Measurements from ENCODE around the gene PLCG1.
"Not testable (repeated sequence)": the region's sequence is repeated elsewhere in the genome, so short reads cannot be mapped to it uniquely, and the experiment has no call there.

The PLCG1 gene

DNA sequence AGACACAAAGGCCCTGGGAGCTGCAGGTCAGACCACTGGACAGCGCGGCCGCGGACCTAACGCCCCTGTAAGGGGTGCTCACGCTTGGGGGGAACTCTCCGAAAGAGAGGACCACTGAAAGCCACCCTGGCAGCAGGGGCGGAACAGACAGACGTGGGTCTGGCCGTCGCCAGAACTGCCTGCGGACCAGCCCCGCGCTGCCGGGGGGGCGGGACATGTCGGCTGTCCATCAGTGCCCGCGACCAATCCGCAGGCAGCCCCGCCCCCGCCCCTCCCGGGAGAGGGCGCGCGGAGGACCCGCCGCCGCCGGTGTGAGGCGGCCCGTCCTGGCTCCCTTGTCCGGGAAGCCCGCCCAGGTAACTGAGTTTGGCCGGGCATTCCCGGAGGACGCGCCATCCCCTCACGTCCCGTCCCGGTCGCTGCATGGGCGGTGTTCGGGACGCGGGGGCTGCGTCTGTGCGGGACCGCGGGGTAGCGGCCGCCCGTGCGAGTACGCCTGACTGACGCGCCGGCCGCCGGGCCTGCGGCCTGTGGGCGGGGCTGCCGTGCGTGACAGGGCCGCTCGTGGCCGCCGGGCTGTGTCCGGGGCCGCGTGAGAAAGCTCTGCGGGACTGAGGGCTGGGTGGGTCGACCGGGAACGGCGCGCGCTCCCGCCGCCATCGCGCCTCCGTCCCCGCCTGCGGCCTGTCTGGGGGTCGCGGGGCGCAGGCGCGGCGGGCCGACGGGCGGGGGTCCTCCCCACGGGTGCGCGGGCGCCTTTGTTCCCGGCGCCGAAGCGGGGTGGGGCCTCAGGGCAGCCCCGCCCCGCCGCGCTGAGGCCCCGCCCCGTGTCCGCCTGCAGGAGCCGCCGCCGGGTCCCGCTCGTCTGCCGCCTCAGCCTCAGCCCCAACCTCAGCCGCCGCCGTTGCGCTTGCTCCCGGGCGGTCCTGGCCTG is at the start of gene PLCG1:
Gene PLCG1, plus strand, starts transcription at position 864 of the 934 bp plus-strand sequence. CDS start 99 bp downstream, outside the sequence.
- peak; percentile 50 for DNase-seq

DNA sequence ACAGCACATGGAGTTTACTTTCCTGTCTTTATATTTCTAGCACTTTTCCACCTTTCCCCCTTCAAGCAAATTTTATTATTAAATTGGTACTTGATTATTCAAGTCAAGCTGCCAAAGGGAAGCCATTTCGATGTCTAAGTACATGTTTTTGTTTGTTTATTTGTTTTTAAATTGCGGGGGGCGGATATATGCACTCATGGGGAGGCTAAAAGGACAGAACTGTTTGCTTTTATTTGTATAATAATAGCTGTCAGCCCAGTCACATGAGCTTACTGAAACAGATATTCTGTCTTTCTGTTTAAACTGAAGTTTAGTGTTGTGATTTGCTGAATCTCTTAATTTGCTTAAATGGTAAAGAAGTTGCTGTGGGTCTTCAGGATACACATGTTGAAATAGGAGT is 49.6 kb upstream of the PLCG1 start:
- DNase-seq: no peak

DNA sequence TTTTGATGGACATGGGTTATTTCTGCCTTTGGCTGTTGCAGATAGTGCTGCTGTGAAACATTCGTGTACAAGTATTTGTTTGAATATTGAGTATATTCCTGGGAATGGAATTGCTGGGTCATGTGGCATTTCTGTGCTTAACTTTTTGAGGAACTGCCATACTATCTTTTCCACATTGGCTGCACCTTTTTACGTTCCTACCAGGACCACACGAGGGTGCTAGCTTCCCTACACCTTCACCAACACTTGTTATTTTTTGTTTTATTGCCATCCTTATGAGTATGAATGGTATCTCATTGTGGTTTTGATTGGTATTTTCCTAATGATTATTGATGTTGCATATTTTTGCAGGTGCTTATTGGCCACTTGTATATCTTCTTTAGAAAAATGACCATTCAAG is 47.8 kb upstream of the PLCG1 start:
- no peak for DNase-seq

DNA sequence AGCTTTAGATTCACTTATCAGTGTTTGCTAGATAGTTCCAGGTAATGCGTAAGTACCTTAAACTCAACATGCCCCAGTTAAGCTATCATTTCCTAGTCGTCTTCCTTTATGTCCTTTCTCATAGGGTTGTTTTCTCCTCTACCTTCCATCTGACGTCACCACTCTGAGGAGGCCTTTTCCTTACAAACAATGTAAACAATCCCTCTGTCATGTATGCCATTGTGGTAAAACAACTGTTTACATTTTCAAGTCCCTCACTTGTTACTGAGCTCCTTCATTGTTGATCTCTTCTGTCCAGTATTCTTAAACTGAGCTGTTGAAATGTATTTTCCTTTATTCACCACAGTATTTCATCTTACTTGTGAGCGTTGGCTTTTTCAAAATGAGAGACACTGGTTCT is 45.4 kb upstream of the PLCG1 start:
- DNase-seq: no peak

DNA sequence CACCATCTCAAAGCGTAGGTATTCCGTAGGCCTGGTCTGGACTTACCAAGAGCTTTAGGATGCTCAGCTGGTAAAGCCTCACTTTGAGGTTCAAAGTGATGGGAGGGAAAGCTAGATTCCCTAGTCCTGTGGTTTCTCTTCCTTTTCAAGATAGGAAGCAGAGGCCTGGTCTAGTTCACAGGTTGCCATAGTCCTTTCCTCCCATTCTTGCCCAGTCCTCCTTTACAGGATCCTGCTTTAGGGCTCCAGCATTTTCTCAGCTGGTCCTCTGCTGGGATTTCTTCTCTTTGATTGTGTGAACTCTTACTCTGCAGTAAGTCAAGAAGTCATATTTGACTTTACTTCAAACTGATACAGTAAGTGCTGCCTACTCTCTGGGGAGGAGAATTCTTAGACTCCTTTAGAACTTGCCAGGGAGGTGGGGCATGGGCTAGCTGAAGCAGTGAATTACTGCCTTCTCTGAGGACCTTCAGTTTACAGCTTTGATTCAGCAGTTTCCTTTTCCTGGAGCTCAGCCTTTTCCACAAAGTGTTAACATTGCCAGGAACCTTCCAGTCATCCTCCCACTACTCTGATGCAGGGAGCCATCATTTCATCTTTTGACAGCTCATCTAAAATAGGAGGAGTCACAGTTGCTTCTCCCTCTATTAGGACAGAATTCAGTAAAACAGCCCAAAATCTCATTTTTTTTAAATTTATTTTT is 42.8 kb upstream of the PLCG1 start:
- DNase-seq: no peak

DNA sequence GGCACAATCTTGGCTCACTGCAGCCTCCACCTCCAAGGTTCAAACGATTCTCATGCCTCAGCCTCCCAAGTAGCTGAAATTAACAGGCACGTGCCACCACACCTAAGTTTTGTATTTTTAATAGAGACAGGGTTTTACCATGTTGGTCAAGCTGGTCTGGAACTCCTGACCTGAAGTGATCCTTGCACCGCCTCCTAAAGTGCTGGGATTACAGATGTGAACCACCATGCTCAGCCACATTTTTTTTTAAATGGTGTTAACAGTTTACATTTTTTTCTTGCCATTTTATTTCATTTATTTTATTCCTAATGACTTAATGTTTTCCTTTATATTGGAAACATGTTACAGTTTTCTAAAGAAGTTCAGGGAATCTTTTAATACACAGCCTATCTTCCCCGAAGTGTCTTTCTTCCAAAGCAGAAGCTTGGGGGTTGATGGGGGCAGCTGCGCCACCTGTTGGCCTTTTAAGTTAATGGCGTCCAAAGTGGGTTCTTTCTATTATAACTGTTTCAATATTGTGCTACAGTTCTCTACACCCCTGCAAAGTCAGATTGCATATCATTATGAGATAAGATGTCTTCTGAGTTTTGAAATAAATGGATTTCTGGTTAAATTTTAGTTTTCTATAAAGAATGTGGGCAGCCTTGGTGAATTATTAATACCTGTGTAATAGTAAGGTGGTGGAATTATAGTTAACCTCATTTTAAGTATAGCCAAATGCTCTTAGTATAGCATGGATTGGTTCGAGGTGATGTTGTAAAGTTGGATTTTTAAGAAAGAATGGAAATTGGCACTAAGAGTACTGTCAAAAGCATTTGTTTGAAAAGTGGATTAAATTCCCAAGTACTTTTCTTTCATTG is 42.0 kb upstream of the PLCG1 start:
- DNase-seq: peak; percentile 15

DNA sequence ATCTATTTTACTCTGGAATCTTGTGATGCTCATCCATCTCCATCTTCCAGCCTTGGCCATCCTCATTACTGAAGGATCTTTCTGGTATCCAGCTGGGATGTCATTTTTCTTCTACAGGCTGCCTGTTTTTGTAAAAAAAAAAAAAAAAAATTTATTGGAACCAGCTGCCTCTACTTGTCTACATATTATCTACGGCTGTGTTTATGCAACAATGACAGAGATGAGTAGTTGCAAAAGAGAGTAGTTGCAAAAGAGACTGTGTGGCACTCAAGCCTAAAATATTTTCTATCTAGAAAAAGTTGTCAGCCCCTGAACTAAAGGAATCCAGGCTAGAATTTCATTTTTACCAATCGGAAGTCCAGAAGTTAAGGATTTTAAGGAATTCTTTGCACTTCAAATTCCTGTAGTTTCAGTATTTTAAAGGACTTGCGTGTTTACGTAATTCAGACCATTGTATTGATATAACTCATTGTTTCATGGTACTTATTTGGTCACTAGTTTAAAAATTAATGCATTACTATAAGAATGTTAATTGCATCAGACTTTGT is 38.6 kb upstream of the PLCG1 start:
- no peak for DNase-seq

DNA sequence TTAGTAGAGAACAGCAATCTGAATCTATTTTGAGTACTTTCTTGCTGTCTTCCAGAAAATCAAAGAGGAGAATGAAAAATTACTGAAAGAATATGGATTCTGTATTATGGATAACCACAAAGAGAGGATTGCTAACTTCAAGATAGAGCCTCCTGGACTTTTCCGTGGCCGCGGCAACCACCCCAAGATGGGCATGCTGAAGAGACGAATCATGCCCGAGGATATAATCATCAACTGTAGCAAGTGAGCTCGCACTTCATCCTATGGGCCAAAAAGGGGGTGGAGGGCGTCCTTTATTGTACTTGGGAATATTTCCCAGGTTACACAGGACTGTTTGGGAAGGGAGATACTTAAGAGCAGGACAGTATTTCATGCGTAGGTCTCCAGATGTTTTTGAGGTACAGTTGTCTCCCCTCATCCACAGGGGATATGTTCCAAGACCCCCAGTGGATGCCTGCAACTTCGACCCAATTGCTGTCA is 37.3 kb upstream of the PLCG1 start:
- no peak for DNase-seq

DNA sequence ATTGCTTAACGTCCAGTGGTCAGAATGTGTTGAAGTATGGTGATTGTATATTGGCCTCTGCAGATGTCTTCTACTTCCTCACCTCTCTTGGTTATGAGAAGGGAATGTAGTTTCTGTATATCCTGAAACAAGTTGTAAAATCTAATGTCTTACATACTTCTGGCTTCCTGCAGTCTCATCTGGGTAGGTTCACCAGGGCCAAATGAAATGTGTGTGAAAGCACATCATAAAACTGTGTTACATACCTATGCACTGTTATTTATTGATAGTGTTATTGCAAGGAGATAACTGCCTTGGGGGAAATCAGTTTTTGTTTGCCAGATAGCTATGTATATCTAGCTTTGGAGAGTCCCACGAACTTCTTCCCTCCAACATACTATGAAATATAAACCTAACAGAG is 35.7 kb upstream of the PLCG1 start:
- DNase-seq: no peak

DNA sequence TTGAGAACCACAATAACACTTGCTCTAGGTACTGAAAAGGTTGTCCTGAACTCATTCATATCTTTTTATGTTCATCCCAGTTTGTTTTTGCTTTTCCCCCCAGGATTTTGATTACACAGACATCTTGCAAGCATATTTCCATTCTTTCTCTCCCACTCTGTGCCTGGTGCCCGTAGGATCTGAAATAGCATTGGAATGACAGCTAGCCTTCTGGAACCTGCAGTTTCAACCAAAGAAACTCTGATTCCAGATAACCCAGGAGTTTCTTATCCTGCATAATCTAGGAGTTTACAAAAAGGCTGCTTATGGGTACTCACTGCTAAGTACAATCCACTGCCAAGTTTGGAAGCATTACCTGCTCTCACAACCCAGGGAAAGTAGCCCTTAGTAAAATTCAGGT is 28.8 kb upstream of the PLCG1 start:
- no peak for DNase-seq

DNA sequence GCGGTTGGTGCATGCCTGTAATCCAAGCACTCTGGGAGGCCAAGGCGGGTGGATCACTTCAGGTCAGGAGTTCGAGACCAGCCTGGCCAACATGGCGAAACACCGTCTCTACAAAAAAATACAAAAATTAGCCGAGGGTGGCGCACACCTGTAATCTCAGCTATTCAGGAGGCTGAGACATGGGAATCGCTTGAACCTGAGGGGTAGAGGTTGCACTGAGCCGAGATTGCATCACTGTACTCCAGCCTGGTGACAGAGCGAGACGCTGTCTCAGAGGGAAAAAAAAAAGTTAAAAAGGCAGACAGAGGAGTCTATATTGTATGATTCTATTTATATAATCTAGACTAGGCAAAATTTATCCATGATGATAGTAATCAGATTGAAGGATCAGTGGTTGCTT is 27.3 kb upstream of the PLCG1 start:
- DNase-seq: no peak

DNA sequence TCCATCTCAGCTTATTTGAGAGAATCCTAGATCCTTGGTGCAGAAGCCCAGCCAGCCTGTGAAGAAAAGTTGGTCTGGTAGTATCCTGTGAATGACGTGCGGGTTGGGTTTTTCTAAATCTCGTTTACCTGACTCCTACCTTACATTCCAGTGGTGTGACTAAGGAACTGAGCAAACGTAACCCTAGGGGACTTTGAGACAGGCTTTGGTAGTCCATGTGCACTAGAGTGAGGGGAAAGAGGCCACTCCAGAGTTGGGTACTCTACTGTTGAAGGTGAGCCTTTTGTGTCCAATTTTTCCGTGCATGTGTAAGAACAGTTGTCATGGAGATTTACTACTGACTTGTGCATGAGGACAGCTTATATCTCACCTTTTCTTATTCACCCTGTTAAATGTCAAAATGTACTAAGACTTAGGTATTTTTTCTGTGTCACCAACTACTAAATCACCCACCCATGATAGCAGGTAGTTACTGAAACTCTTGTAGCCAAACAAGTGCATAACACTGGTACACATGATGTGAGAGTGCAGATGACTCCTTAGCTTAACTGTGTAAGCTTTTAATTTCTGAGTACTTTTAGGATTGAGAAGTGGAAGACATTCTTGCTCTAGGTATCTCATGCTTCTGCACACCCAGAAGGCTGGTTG is 26.3 kb upstream of the PLCG1 start:
- no peak for DNase-seq

DNA sequence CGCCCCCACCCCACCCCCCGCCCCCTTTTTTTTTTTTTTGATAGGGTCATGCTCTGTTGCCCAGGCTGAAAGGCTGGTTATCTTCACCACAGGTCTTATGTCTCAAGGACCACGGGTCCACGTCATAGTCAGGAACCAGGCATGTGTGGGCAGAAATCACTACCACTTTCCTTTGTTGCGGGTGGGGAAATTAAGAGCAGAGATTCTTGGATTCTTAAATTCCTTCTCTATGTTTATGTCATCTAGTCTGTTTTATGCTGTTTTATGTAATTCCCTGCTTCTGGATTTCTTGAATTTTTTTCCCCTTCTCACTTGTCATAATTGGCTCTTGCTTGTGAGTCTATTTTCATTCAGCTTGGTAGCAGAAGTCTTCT is 25.8 kb upstream of the PLCG1 start:
- DNase-seq: no peak

DNA sequence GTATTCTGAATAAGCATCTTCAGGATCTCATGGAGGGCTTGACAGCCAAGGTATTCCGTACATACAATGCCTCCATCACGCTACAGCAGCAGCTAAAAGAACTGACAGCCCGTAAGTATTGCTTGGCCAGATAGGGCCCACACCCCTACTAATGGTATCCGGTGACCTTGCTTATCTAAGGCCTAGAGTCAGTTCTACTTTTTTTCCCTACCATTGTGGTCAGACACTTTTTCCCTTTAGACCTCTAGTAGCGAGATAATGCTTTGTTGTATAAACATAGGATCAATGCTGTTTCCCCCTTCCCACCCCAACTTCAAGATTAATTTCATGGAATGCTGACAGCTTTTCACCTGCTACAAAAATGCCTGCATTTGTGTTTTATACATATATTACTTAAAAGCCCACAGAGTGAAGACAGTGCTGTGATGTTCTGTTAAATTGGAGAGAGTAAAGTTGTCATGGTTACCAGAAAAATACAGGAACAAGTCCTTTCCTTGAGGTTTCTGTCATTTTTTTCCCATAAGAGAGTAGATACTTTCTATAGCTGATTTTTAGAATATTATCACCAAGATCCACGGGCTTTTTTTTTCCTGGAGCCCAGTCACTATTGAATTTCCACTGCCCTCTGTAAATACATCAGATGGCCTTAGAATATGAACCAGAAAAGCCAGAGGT is 20.9 kb upstream of the PLCG1 start:
- no peak for DNase-seq

DNA sequence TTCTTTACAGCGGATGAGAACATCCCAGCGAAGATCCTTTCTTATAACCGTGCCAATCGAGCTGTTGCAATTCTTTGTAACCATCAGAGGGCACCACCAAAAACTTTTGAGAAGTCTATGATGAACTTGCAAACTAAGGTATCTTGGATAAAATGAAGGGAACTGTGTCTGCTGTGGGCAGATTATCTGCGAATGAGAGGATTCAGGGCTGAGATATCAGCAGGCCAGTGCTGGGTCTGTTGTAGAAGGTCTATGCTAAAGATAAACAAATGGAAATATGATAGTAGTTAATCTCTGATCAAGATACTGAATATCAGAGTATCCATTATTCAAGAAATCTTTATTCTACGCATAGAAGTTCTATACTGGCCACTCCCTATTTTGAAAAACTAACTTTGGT is 19.2 kb upstream of the PLCG1 start:
- not testable (repeated sequence) for DNase-seq

DNA sequence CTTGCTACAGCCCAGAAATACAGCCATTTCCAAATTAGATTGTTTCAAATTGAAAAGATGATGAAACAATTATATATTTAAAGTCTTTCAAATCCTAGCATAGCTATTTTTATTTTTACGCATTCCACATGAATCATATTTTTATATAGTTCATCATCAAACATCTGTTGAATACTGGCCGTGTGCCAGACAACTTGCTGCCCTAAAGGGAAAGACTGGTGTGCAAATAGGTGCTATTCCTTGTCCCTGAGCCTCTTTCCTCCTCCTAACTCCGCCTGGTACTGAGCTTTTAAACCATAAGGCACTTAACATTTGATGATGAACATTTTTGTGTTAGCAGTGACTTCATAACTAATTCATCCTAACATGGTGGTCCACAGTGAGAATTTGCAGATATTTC is 18.7 kb upstream of the PLCG1 start:
- DNase-seq: no peak

DNA sequence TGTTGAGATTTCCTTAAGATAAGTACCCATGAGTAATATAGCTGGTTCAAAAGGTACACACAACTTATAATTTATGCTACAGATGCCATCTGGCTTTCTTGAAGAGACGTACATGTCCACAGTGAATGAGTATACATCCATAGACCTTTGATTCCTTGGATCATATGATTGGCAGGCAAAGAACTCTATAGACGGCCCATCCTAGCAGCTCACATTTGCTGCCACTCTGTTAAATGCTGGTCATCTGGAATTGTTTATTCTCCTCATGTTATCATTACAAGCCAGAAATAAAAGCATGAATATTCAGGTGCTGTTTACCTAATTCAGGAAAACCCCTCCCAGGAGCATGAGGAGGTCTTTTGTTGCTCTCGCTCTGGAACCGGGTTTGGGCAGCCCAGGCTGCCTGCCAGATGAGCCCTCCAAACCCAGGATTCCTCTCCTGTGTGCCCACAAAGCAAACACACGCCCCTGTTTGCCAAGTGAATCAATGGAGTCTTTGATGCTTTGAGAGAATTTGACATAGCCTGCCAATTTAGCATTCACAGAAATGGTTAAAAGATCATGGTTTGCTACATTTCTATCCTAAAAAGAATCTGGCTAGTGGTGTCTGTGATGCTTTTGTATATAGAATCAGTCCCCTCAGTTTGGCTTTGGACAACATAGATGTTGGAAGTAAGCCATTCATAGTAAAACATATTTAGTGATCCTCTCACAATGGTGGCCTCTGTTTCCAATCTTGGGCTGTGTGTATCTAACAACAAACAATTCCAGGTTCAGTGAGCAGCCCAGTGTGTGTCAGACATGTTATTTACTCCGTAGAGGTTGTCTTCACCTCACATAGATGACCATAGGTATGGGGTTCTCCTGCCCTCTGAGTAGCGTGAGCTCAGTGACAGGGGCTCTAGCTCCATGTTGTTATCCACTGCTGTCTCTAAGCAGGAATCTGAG is 17.5 kb upstream of the PLCG1 start:
- no peak for DNase-seq

DNA sequence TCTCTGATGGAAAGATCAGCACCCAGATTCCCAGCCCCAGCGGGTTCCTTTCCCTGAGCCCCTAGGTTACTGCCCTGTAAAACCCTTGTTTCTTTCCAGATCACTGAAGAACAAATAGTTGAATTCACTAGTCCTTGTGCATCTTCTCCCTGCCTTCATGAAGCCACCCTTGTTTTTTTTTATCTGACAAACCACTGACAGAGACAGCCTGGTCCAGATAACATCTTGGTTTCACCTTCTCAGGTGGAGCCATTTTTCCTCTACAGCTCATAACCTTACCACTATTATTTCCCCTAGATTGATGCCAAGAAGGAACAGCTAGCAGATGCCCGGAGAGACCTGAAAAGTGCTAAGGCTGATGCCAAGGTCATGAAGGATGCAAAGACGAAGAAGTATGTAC is 15.9 kb upstream of the PLCG1 start:
- DNase-seq: no peak

DNA sequence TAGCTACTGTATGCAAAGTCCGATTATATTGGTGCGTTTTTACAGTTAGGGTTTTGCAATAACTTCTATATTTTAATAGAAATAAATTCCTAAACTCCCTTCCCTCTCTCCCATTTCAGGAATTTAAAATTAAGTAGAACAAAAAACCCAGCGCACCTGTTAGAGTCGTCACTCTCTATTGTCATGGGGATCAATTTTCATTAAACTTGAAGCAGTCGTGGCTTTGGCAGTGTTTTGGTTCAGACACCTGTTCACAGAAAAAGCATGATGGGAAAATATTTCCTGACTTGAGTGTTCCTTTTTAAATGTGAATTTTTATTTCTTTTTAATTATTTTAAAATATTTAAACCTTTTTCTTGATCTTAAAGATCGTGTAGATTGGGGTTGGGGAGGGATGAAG is 13.7 kb upstream of the PLCG1 start:
- no peak for DNase-seq

DNA sequence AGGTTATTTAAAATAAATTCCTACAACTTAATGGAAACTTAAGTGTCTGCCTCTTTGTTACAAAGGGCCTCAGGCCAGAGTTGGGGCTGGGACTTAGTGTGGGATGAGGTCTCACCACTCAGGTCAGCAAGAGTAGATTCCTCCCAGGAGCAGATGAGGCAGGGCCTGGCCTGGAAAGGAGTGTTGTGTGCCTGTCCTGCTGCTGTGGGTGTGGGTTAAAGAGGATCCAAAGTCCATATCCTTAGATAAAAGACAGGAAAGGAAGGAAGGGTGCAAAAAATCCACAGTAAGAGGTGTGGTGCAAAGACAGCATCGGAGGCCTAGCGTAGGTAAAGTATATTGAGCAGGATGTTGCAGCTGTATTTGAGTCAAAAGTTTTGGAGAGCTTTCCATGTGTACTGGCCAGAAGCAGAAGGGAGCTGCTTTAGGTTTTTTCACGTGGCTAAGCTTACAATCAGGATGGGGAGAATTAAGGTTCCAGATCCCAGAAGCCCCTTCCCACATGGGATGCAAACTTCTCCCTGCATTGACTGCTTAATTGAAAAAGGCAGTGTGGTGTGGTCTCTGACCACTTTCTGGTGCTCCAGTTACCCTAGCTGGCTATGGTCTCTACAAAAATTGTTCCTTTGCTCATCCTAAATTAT is 12.8 kb upstream of the PLCG1 start:
- no peak for DNase-seq

Data from NCI-H1694 (cell line).